Smooth muscle cell (in vitro differentiated cells): ENCODE measurements around the gene PARD3. TPM values are rescaled to one million over a fixed set of nuclear protein-coding genes. Genes with fewer than 3 reads are reported as not detected.

ENCODE experiments used
- DNase-seq: peaks from one replicate; lab custom pipeline; 2025; ENCODE audit not compliant: unreplicated experiment; lab: John Stamatoyannopoulos, UW
- H2AFZ ChIP-seq: fragments of 200-600 bp; sonication (generic); 2 replicates; pipeline ENCODE4 v1.6.0; 2016; ENCODE audit warnings: antibody characterized with exemption, low read depth, mild to moderate bottlenecking
- H3F3A ChIP-seq: fragments of 200-600 bp; sonication (generic); 2 replicates; pipeline ENCODE4 v1.6.0; 2017; ENCODE audit warnings: antibody characterized with exemption, low read depth
- H3K27ac ChIP-seq: fragments of 200-600 bp; sonication (generic); 2 replicates; pipeline ENCODE4 v1.5.1; 2016; ENCODE audit warnings: low read depth, mild to moderate bottlenecking
- H3K27me3 ChIP-seq: fragments of 200-600 bp; sonication (generic); 2 replicates; pipeline ENCODE4 v1.6.1; 2016; ENCODE audit warnings: low read depth, mild to moderate bottlenecking
- H3K36me3 ChIP-seq: fragments of 200-600 bp; sonication (generic); 2 replicates; pipeline ENCODE4 v1.5.1; 2016; ENCODE audit warnings: low read depth
- H3K4me1 ChIP-seq: fragments of 200-600 bp; sonication (generic); 2 replicates; pipeline ENCODE4 v1.5.1; 2016; ENCODE audit warnings: low read depth
- H3K4me2 ChIP-seq: fragments of 200-600 bp; sonication (generic); 2 replicates; pipeline ENCODE4 v1.6.0; 2016; ENCODE audit warnings: mild to moderate bottlenecking
- H3K4me3 ChIP-seq: fragments of 200-600 bp; sonication (generic); 2 replicates; pipeline ENCODE4 v1.5.1; 2016; ENCODE audit warnings: mild to moderate bottlenecking
- H3K79me2 ChIP-seq: fragments of 200-600 bp; sonication (generic); 2 replicates; pipeline ENCODE4 v1.6.0; 2016; ENCODE audit warnings: low read depth, mild to moderate bottlenecking
- H3K9ac ChIP-seq: fragments of 200-600 bp; sonication (generic); 2 replicates; pipeline ENCODE4 v1.6.0; 2016; ENCODE audit warnings: low read depth
- H3K9me3 ChIP-seq: fragments of 200-600 bp; sonication (generic); replicated peaks from 2 replicates; pipeline ENCODE4 v1.5.1; 2016; ENCODE audit warnings: low read depth
- H4K20me1 ChIP-seq: fragments of 200-600 bp; sonication (generic); 2 replicates; pipeline ENCODE4 v1.6.0; 2016; ENCODE audit warnings: low read depth
- WGBS: methylation state at CpG from one replicate; pipeline ENCODE4 v1.1.7; 2016; ENCODE audit warnings: low lambda C conversion rate; 5-methylcytosine and 5-hydroxymethylcytosine counted together
- polyA plus RNA-seq: library from polyadenylated mRNA; unstranded; fragments of >200 nt; fragmentation: Nextera tagmentation; extraction: Ambion mirVana; gene quantifications from 2 replicates; pipeline ENCODE4 v1.2.1, GENCODE V29; 2016
- total RNA-seq: library from RNA; depleted of rRNA; stranded (reverse); fragments of >200 nt; gene quantifications from 2 replicates; pipeline ENCODE4 v1.2.3, GENCODE V29; 2014
- TF ChIP-seq, protein P1 (sequence below): fragments of 200-600 bp; sonication (generic); IDR thresholded peaks from 2 replicates; pipeline ENCODE4 v1.5.1; 2017; ENCODE audit warnings: borderline replicate concordance, mild to moderate bottlenecking, antibody characterized with exemption; ENCODE audit not compliant: insufficient read depth, poor library complexity, severe bottlenecking

PARD3 gene
- total and polyA plus RNA-seq, 2 experiments from 2014 or later, result 17.5 to 26.0 TPM

DNA sequence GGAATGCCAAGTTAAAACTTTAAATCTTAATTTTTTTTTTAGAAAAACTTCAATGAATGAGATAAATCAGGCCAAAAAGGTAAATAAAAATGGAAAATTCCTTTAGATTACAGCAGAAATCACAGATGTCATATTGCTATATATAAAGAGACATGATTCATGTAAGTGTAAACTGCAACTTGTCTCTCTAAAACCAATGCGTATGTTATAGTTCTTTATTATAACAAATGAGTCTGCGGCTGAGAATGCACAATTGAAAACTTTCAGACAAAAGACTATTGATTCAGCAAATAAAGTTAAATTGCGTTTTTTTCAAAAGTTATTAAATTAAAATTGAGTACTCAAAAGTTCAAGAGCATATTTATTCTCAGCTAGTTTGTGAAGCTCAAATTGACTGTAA, 425.3 kb downstream of the PARD3 start:
- no peak overlapping the region for H3K4me2 ChIP-seq
- H3K36me3 ChIP-seq, result no peaks in the 10 kb centered on the region
- WGBS, result 94% methylated on average over 3 of the region's 3 CpGs

DNA sequence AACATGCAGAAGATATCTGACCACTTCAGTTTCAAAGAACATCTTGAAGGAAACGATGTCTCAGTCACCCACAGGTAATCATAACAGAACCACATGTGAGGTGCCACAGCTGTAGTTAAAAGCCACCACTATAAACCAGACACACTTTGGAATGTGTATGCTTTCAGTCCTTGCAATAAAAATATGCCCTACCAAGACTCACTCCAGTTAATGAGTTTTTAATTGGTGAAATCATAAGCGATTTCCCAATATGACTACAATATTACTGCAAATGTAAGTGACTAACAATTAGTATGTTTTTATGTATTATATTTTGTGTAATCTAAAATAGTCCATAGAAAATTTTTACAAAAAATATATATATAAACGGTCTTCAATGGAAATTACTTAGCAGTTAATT, 428.2 kb downstream of the PARD3 start:
- H3K79me2 ChIP-seq, result no peaks in the 10 kb centered on the region
- H3K4me1 ChIP-seq, result no peaks in the 10 kb centered on the region
- no peak overlapping the region for H3K4me2 ChIP-seq
- no peaks in the 10 kb centered on the region for H3K9me3 ChIP-seq
- no peak overlapping the region for H3K9ac ChIP-seq
- no peak overlapping the region for H3K27ac ChIP-seq
- no peak overlapping the region for H3K4me3 ChIP-seq
- no peak overlapping the region for H2AFZ ChIP-seq
- H3F3A ChIP-seq, result no peaks in the 10 kb centered on the region
- DNase-seq, result no peak
- no peaks in the 10 kb centered on the region for H4K20me1 ChIP-seq
- 79% methylated on average over 3 of the region's 3 CpGs for WGBS
- peaks cover 4% of the 10 kb centered on the region for H3K36me3 ChIP-seq
- H3K27me3 ChIP-seq, result no peaks in the 10 kb centered on the region
- TF ChIP-seq, protein P1, sequence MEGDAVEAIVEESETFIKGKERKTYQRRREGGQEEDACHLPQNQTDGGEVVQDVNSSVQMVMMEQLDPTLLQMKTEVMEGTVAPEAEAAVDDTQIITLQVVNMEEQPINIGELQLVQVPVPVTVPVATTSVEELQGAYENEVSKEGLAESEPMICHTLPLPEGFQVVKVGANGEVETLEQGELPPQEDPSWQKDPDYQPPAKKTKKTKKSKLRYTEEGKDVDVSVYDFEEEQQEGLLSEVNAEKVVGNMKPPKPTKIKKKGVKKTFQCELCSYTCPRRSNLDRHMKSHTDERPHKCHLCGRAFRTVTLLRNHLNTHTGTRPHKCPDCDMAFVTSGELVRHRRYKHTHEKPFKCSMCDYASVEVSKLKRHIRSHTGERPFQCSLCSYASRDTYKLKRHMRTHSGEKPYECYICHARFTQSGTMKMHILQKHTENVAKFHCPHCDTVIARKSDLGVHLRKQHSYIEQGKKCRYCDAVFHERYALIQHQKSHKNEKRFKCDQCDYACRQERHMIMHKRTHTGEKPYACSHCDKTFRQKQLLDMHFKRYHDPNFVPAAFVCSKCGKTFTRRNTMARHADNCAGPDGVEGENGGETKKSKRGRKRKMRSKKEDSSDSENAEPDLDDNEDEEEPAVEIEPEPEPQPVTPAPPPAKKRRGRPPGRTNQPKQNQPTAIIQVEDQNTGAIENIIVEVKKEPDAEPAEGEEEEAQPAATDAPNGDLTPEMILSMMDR, result no peak

More for the DNA sequence above, 425.3 kb downstream of the PARD3 start:
- Histone ChIP-seq H3K9me3 (no peaks in the 10 kb centered on the region), H3K9ac (no peak overlapping the region), H3K4me1 (no peaks in the 10 kb centered on the region), H3K79me2 (no peaks in the 10 kb centered on the region), H3F3A (no peaks in the 10 kb centered on the region), H3K27me3 (no peaks in the 10 kb centered on the region), H3K27ac (no peak overlapping the region), H2AFZ (no peak overlapping the region), H3K4me3 (no peak overlapping the region), H4K20me1 (no peaks in the 10 kb centered on the region)
- no peak for DNase-seq
- TF ChIP-seq, protein P1, result no peak

DNA sequence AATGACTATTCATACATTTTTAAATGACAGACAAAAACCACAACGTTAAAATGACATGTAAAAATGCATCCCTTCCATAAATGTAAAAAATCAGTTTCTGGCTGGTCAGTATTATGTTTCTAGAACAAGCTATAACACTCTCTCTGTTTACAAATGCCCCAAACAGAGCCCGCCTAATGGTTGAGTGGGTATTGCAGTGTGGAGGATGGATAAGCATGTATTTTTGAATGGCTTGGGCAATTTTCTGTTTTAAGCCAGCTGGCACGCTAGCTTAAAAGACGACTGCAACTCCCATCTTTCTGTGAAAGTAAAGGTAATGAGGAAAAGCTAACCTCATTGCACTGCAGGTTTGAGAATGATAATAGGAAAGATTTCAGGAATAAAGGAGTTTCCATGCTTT, 430.7 kb downstream of the PARD3 start:
- Histone ChIP-seq H2AFZ (no peak overlapping the region), H3K4me3 (no peak overlapping the region), H3K79me2 (no peaks in the 10 kb centered on the region), H3F3A (no peaks in the 10 kb centered on the region), H3K4me1 (no peaks in the 10 kb centered on the region), H4K20me1 (no peaks in the 10 kb centered on the region), H3K4me2 (no peak overlapping the region), H3K9ac (no peak overlapping the region), H3K9me3 (no peaks in the 10 kb centered on the region), H3K36me3 (peaks cover 5% of the 10 kb centered on the region), H3K27ac (no peak overlapping the region), H3K27me3 (no peaks in the 10 kb centered on the region)
- DNase-seq, result no peak
- WGBS, result 88% methylated on average over 4 of the region's 4 CpGs
- TF ChIP-seq, protein P1, result no peak

DNA sequence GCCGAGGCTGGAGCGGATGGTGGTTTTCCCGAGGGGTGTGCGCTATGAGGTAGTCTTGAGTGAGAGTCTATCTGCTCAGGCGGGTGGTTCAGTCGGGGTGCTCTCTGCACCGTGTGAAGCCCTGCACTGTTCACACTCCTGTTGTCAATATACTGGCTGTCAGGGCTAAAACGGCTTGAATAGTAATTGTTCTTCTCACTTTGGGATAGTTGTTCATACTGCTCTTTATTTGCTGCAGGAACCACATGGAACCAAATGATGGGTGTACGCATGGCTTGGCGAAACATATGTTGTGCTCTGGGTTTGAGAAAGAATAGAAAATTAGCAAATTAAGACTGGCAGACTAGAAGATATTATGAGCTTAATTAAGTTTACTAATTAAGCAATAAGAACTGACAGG, 432.5 kb downstream of the PARD3 start:
- Histone ChIP-seq H4K20me1 (no peaks in the 10 kb centered on the region), H3K79me2 (no peaks in the 10 kb centered on the region), H3K9ac (no peak overlapping the region), H3K4me3 (no peak overlapping the region), H3K27me3 (no peaks in the 10 kb centered on the region), H3K9me3 (no peaks in the 10 kb centered on the region), H3K4me1 (no peaks in the 10 kb centered on the region), H3K4me2 (no peak overlapping the region), H3F3A (no peaks in the 10 kb centered on the region), H3K27ac (no peak overlapping the region), H2AFZ (no peak overlapping the region), H3K36me3 (peaks cover 5% of the 10 kb centered on the region)
- DNase-seq, result no peak
- 97% methylated on average over 10 of the region's 10 CpGs for WGBS
- TF ChIP-seq, protein P1, result no peak
